Stimulated activated CD4-positive, alpha-beta T cell treated with anti-CD3 and anti-CD28 coated beads, Interleukin-15, amount 100 ng/mL, for 24 hours (primary cell): ENCODE data around the gene RNF220.

Experiments used
- DNase-seq: peaks from one replicate; pipeline ENCODE4 v3.0.0-alpha.2; 2020

Gene RNF220

DNA sequence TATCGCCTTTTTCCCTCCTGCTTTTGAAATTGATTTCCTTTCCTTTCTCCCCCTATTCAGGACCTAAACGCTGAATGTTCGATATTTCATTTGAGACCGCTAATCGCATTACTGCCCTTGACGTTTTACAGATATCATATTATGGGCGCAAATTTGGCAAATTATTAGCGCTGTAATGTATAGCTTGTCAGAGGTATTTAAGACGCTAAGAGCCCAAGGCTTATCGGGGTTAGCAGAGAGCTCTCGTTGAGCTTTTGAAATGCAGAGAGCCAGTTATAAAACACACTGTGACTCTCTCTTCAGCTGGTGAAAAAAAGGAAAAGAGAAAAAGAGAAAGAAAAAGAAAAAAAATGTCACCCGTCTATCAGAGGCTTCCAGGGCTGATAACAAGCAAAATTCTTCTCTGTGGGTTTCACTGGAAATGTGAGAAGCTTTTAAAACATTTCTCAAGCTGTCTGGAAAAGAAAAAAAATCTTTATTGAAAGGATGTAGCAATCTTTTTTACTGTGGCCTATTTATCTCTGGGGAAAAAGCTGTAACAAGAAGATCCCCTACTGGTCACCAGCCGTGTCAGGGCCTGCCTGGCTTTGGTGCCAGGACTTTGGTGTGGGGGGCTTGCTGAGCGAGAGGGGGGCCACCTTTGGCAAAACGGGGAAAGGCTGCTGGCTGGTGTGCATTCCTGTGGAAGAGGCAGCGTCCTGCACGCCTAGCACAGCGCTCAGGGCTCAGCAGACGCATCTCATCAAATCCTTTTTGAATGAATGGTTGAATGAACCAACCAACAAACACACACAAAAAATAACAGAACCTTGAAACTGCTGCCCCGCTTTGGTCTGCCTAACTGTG lies 119.8 kb downstream of the RNF220 start:
- no peak for DNase-seq

DNA sequence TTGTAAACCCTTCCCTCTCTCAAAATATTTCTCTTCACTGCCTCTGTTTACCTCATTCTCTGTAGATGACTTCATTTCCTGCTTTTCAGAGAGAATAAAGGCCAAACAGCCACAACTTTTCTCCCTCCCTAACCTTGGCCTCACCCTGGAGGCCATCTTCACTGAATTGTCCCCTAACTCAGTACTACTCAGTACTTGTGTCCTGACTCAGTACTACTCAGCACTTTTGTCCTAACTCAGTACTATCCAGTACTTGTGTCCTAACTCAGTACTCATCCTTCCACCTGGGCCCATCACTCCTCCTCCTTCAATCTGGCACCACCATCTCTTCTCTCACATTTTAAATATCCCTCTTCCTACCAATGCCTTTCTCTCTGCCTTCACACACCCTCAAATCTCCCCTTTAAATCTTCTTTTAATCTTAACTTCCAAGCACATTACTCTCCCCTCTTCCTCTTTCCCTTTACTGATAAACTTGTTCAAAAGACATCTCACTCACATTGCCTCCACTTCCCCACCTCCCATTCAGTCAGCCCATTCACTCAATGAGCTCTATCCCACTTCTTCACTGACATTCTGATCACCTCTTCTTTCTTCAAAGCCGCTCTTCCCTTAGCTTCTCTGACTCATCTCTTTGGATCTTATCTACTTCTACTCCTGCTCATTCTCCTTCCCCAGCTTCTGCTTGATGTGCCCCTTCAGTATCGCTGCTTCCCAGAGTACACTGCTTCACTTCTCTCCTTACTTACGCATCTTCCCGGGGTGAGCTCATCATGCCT lies 121.4 kb downstream of the RNF220 start:
- no peak for DNase-seq

DNA sequence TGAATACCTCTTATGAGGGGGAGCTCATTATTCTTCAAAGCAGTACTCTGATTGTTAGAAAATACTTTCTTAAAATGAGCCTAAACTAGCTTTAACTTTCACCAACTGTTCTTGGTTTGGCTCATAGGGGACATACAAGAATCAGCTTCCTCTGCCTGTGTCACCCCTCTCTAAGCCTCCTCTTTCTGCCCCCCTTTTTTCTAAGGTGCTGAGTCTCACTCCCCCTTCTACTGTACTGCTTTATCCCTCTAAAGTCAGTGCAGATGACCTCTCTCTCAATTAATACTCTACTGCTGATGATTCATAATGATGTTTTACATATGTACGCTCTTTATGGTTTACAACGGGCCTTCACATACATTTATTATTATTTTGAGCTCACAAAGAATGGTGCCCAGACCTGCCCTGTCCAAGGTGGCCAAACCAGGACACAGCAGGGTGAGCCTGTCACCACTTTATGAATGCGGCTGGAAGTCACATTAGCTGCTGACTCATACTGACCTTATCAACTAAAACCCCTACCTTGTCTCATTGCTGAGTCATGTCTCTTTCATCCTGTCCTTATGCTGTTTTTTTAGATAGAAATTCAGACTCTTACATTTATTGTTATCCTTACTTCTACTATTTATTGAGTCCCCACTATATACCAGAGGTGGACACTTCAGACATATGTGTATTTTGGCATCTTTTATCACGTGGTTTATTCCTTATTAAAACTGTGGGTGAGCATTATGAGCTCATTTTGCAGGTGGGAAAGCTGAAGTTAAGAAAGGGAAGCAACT lies 126.9 kb downstream of the RNF220 start:
- DNase-seq = peak; percentile 5

DNA sequence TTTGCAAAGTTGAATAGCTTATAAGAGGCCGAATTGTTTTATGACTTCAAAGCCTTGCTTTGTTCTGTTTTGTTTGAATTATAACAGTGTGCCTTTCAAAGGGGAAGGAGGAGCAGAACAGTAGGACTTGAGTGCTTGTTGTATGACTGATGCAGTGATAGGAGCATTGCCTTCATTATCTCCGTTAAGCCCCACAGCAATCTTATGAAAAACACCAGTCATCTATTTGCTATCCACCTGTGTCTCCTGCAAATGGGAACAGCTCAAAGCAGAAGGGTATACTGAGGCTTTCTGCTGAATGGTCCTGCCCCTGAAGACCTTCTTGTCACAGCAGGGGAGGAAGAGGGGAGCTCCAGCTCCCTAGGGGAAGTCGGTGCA lies 127.5 kb downstream of the RNF220 start:
- no peak for DNase-seq

DNA sequence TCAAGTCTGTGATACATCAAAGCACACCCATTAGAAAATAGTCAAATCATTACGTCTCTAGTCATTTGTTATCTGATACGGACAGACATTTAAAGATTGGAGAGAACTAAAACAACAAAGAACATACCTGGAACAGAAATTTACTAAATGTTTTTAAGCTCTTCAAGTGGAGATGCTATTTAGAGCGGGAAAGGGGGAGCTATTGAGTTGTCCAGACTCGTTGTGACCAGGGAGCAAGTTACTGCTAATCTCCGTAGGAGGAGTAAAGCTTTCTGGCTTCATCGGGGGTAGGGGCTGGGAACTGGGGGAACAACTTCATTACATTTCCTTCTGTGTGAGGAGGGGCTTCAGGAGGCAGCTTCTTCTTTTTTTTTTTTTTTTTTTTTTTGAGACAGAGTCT lies 129.7 kb downstream of the RNF220 start:
- DNase-seq = no peak

DNA sequence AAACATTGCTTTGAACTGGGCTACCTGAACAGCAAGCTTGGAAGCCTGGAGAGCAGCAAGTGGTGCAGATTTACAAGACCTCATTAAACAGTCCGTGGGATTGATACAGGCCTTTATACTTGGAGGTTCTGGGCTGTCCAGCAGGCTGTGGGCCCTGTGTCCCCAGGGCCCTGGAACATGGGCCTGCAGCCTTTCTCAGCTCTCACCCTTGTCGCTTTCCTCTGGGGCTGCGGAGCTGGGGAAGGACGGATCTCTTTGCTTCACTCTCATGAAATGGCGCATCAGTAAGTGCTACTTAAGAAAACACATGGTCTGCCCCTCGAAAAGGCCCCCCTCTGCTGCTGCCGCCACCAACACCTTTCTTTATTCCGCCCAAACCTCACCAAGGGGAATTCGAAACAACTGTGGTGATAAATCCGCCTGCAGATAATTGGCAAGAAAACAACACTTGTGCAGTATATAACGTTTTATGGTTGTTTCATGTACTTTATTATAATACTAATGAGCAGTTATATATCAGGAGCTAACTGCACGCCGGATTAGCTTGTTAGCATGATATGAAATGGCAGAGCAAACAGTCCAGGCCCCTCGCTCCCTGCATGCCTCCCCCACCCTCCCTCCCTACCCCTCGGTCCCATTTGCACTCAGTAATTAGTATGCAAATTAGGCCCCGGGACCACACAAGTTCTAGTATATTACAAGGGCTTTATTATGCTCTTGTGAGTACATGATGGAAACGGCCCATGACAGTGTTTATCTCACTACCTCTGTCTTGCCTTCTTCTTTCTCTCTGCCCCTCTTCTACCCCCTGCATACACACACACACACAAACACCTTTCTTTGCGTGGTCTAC lies 131.5 kb downstream of the RNF220 start:
- DNase-seq = no peak

GRCh38 chr1:44537538-44537937 lies 132.5 kb downstream of the RNF220 start:
- DNase-seq = no peak

DNA sequence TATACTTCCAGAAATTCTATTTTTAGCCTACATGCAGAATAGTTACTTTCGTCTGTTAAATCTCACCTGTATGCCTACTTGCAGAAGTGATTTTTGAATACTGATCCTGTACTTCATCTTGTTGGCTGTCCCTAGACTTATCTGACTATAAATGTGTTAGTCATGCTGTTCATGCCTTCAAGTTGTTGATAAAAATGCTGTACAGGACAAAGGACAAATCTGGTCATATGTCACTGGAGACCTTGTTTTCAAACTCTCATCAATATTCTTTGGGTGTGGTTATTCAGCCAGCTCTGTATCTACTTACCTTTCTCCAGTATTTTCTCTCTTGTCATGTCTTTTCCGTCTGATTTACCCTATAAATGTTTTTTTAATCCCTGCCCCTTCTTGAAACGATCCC lies 132.9 kb downstream of the RNF220 start:
- DNase-seq = no peak

DNA sequence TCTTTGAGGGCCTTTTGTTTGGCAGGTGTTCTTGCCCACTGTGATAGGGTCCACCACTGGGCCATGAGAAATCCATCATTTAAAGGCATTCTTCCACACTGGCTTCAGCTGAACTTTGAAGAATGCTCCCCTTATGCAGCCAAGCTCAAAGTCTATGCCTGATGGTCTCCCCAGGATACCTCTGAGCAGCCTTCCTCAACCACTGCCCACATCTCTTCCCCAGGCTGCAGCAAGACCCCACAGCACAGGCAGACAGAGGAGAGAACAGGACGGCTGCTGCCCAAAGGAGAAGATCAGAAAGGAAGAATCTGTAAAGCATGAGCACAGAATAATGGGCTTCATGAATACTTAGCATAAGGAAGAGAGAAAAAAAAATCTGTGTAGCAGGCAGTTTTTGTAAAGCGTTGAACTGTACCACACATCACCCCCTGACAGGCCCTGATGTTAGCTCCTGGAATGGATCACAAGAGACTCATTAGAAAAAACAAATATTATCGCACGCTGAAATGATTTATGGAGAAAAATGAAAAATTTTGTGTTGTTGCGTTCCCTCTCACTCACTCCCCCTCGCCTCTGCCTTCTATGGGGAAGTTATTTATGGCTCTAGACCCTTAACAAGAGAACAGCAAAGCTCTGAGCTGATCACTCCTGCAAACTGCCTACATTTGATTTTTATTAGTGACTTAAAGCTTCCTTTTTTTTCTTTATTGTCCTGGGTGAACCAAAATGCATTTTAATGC lies 135.1 kb downstream of the RNF220 start:
- no peak for DNase-seq

- no peak for DNase-seq
These were observed 137.5 kb downstream of the RNF220 start for GRCh38 chr1:44542420-44543063.

DNA sequence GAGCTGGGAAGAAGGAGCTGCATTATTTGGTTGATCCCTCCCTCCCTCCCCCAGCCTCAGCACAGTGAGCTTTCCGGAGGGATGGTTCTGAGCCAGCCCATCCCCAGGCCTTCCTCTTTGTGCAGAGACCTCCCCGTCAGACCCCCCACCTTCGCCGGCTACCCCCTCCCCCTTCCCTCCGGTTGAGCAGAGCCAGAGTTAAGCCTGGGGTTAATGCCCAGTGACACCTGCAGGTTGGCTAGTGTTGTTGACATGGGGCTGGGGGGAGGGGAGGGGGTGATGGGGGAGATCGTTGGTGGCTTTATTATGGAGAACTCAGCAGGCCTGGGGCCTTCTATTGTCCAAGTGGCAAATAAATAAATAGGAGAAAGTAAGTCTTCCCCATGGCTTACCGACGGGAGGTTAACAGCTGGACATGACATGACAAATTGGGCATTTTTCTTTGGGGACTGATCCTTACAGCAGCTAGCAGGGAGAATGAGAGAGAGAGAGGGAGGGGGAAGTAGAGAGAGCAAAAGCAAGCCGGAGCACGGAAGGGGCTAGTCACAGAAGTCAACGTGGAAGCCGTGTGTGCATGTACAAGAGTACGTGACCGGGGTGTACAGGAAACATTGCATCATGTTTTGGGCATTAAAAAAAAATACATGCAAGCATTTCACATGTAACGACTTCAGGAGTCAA lies 138.1 kb downstream of the RNF220 start:
- DNase-seq = no peak

- no peak for DNase-seq
These were observed 138.7 kb downstream of the RNF220 start for GRCh38 chr1:44543786-44544185.

- DNase-seq = no peak
These were observed 139.9 kb downstream of the RNF220 start for GRCh38 chr1:44544960-44545359.

- DNase-seq = no peak
These were observed 140.9 kb downstream of the RNF220 start for GRCh38 chr1:44545961-44546360.

DNA sequence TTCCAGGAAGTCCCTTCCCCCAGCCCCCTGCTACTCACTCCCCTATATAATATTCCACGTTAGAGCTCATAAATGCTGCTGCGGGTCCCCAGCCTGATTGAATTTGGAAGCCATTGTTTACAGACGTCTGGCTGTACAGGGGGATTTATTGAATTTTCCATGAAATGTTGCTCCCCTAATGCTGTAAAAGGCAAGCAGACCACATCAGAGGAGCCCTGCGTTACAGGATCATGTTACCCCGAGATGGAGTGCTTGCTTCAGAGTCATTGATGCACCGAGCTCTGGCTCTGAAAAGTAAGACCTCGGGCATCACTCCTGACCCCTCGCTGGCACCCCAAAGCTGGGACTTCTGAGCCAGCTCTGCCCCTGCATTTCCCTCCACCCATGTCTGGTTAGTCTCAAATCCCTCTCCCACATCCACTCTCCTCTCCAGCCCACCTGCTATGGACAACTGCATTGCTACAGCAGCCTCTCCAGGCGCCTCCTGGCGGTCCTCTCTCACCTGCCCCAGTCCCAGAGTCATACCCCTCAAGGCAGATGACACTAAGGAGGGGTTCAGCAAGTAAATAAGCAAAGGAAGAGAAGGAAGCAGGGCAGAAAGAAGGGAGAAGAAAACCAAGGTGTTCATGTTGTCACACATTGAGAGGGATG lies 141.5 kb downstream of the RNF220 start:
- no peak for DNase-seq

GRCh38 chr1:44547361-44547760 lies 142.3 kb downstream of the RNF220 start:
- no peak for DNase-seq

DNA sequence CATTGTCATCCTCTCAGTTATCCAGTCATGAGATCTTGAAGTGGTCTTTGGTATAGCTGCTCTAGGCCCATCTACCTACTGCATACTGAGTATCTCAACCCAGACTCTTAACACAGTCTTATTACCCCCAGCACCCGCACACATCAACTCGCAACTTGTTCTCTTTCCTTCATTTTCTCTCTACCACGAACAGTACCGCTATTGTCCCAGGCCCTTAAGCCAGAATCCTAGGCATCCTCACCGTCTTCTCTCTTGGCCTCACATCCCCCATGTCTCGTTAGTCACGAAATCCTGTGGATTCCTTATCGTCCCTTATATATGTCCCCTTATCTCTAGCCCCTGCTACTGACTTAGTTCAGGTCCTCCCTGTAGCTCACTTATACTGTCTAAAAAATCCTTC lies 142.8 kb downstream of the RNF220 start:
- no peak for DNase-seq

- DNase-seq = no peak
These were observed 144.5 kb downstream of the RNF220 start for GRCh38 chr1:44549510-44549909.

GRCh38 chr1:44553127-44553758 lies 148.2 kb downstream of the RNF220 start:
- DNase-seq = no peak

DNA sequence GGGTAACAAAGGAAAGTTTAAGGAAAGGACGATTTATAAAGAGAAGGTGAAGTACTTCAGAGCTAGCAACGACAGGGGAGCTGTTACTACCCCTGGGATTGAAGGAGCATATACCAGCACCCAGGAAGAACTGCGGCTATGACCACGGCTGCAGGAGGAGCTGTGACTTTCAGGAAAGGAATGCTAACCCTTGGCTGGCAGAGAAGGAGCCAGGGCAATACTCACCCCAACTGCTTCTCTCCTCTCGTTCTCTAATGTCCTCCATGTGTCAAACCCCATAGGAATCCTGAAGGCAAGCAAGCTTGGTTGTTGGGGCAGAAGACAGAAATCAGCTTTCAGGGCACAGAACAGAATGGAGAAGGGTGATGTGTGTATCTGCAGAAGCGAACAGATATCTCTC lies 148.7 kb downstream of the RNF220 start:
- no peak for DNase-seq
